GM15510 (cell line): ENCODE results near the gene DLX5.

Experiments used
- POLR2A ChIP-seq: IDR thresholded peaks from 3 replicates; pipeline ENCODE4 v1.6.1; 2011; ENCODE audit warnings: borderline replicate concordance; ENCODE audit not compliant: insufficient read length; ENCODE audit errors: extremely low read depth

The DLX5 gene

GRCh38 chr7:97024209-97025129 is at the start of gene DLX5:
Gene DLX5 (minus strand): TSS chr7:97024831. CDS start chr7:97024623, 208 bp downstream.
- no peak for TF ChIP-seq POLR2A

GRCh38 chr7:97064972-97065587 is 40.4 kb upstream of the DLX5 start:
- no peak for TF ChIP-seq POLR2A

- no peak for TF ChIP-seq POLR2A
These were observed 39.4 kb upstream of the DLX5 start for GRCh38 chr7:97064020-97064419.

- TF ChIP-seq POLR2A = no peak
These were observed 18.6 kb upstream of the DLX5 start for GRCh38 chr7:97043281-97043680.

- no peak for TF ChIP-seq POLR2A
These were observed 14.9 kb upstream of the DLX5 start for GRCh38 chr7:97039374-97040065.

GRCh38 chr7:97027427-97028234 is 3.0 kb upstream of the DLX5 start:
- no peak for TF ChIP-seq POLR2A

- TF ChIP-seq POLR2A = no peak
These were observed 2.2 kb upstream of the DLX5 start for GRCh38 chr7:97026715-97027426.

- no peak for TF ChIP-seq POLR2A
These were observed 1.5 kb upstream of the DLX5 start for GRCh38 chr7:97025983-97026714.

- TF ChIP-seq POLR2A = no peak
These were observed 484 bp upstream of the DLX5 start for GRCh38 chr7:97025130-97025499.

- TF ChIP-seq POLR2A = no peak
These were observed 1.9 kb downstream of the DLX5 start for GRCh38 chr7:97022491-97023306.

- no peak for TF ChIP-seq POLR2A
These were observed 2.7 kb downstream of the DLX5 start for GRCh38 chr7:97021747-97022490.
